Hepatocyte (in vitro differentiated cells): ENCODE results near the gene MFSD1. TPM values are rescaled to one million over a fixed set of nuclear protein-coding genes. Genes with fewer than 3 reads are reported as not detected.
A peak's percentile ranks its signal among the peaks of the same experiment; 100 is the strongest.

Source experiments
- DNase-seq: peaks from one replicate; pipeline ENCODE4 v3.0.0-alpha.2; 2016; ENCODE audit warnings: low spot score
- H2AFZ ChIP-seq: fragments of 200-600 bp; sonication (generic); 2 replicates; pipeline ENCODE4 v1.6.0; 2016; ENCODE audit warnings: antibody characterized with exemption, mild to moderate bottlenecking
- H3K27ac ChIP-seq: fragments of 200-600 bp; sonication (generic); 2 replicates; pipeline ENCODE4 v1.5.1; 2016; ENCODE audit warnings: mild to moderate bottlenecking
- H3K27me3 ChIP-seq: fragments of 200-600 bp; sonication (generic); 2 replicates; pipeline ENCODE4 v1.6.1; 2016
- H3K36me3 ChIP-seq: fragments of 200-600 bp; sonication (generic); replicated peaks from 2 replicates; pipeline ENCODE4 v1.5.1; 2016; ENCODE audit warnings: low read depth; ENCODE audit not compliant: insufficient read depth
- H3K4me1 ChIP-seq: fragments of 200-600 bp; sonication (generic); 2 replicates; pipeline ENCODE4 v1.5.1; 2016; ENCODE audit warnings: mild to moderate bottlenecking, moderate library complexity; ENCODE audit not compliant: insufficient read depth
- H3K4me2 ChIP-seq: fragments of 200-600 bp; sonication (generic); 2 replicates; pipeline ENCODE4 v1.6.0; 2016
- H3K4me3 ChIP-seq: fragments of 200-600 bp; sonication (generic); 2 replicates; pipeline ENCODE4 v1.5.1; 2016; ENCODE audit warnings: mild to moderate bottlenecking
- H3K79me2 ChIP-seq: fragments of 200-600 bp; sonication (generic); 2 replicates; pipeline ENCODE4 v1.6.0; 2017; ENCODE audit warnings: mild to moderate bottlenecking
- H3K9me2 ChIP-seq: fragments of 200-600 bp; sonication (generic); replicated peaks from 2 replicates; pipeline ENCODE4 v1.6.0; 2017; ENCODE audit warnings: mild to moderate bottlenecking; ENCODE audit not compliant: insufficient read depth
- H3K9me3 ChIP-seq: fragments of 200-600 bp; sonication (generic); 2 replicates; pipeline ENCODE4 v1.5.1; 2016; ENCODE audit warnings: low read depth, mild to moderate bottlenecking
- H4K20me1 ChIP-seq: fragments of 200-600 bp; sonication (generic); 2 replicates; pipeline ENCODE4 v1.6.0; 2016; ENCODE audit warnings: mild to moderate bottlenecking; ENCODE audit not compliant: insufficient read depth, poor library complexity, severe bottlenecking
- CTCF ChIP-seq: fragments of 200-600 bp; sonication (generic); IDR thresholded peaks from 2 replicates; pipeline ENCODE4 v1.5.1; 2016; ENCODE audit warnings: antibody characterized with exemption, mild to moderate bottlenecking; ENCODE audit not compliant: poor library complexity
- EZH2 ChIP-seq: fragments of 200-600 bp; sonication (generic); IDR thresholded peaks from 2 replicates; pipeline ENCODE4 v1.6.1; 2016; ENCODE audit warnings: antibody characterized with exemption, mild to moderate bottlenecking, borderline replicate concordance
- EZH2phosphoT487 ChIP-seq: fragments of 200-600 bp; sonication (generic); IDR thresholded peaks from one replicate; pipeline ENCODE4 v1.6.1; 2018; ENCODE audit warnings: antibody characterized with exemption, mild to moderate bottlenecking, low read depth, moderate library complexity; ENCODE audit not compliant: unreplicated experiment, severe bottlenecking
- WGBS: methylation state at CpG from one replicate; pipeline ENCODE4 v1.1.6; 2016; ENCODE audit warnings: low lambda C conversion rate; ENCODE audit errors: missing lambda C conversion rate; 5-methylcytosine and 5-hydroxymethylcytosine counted together
- polyA plus RNA-seq: library from polyadenylated mRNA; unstranded; fragments of >200 nt; fragmentation: Nextera tagmentation; extraction: Ambion mirVana; gene quantifications from 2 replicates; pipeline ENCODE4 v1.2.1, GENCODE V29; 2016
- total RNA-seq: library from RNA; depleted of rRNA; stranded (reverse); fragments of >200 nt; gene quantifications from 2 replicates; pipeline ENCODE4 v1.2.3, GENCODE V29; 2014

MFSD1 gene
- total and polyA plus RNA-seq, 2 experiments from 2014 or later: 58.6 to 74.9 TPM

- Histone ChIP-seq H3K36me3 (no peaks in the 10 kb centered on the region), H4K20me1 (no peaks in the 10 kb centered on the region), H3K4me2 (no peak overlapping the region), H3K4me1 (peaks cover 35% of the 10 kb centered on the region), H2AFZ (no peak overlapping the region), H3K9me3 (no peaks in the 10 kb centered on the region), H3K9me2 (no peaks in the 10 kb centered on the region), H3K4me3 (no peak overlapping the region), H3K27me3 (no peaks in the 10 kb centered on the region), H3K27ac (no peak overlapping the region), H3K79me2 (no peaks in the 10 kb centered on the region)
- no peak for TF ChIP-seq CTCF
- TF ChIP-seq EZH2phosphoT487: no peak
- no peak for TF ChIP-seq EZH2
- 90% methylated on average over 1 of the region's 1 CpG for WGBS
- DNase-seq: no peak
Measured at GRCh38 chr3:158766364-158766763, 35.5 kb upstream of the MFSD1 start.

- 17% methylated on average over 7 of the region's 7 CpGs for WGBS
- Histone ChIP-seq H3K4me3 (no peak overlapping the region), H3K9me3 (no peaks in the 10 kb centered on the region), H4K20me1 (no peaks in the 10 kb centered on the region), H2AFZ (no peak overlapping the region), H3K27ac (peak overlapping the region; percentile 70), H3K27me3 (no peaks in the 10 kb centered on the region), H3K4me1 (peaks cover 42% of the 10 kb centered on the region), H3K9me2 (no peaks in the 10 kb centered on the region), H3K36me3 (no peaks in the 10 kb centered on the region), H3K79me2 (no peaks in the 10 kb centered on the region), H3K4me2 (peak overlapping the region; percentile 40)
- DNase-seq: peak; percentile 49
- TF ChIP-seq EZH2phosphoT487: no peak
- TF ChIP-seq CTCF: no peak
- TF ChIP-seq EZH2: no peak
Measured at GRCh38 chr3:158768361-158768787, 33.5 kb upstream of the MFSD1 start.

GRCh38 chr3:158768881-158769543, 32.8 kb upstream of the MFSD1 start:
- Histone ChIP-seq H3K4me1 (peaks cover 42% of the 10 kb centered on the region), H3K27ac (peak overlapping the region; percentile 71), H3K36me3 (no peaks in the 10 kb centered on the region), H3K9me3 (no peaks in the 10 kb centered on the region), H3K79me2 (no peaks in the 10 kb centered on the region), H3K4me3 (no peak overlapping the region), H3K27me3 (no peaks in the 10 kb centered on the region), H2AFZ (no peak overlapping the region), H3K9me2 (no peaks in the 10 kb centered on the region), H4K20me1 (no peaks in the 10 kb centered on the region), H3K4me2 (peak overlapping the region; percentile 44)
- WGBS: 44% methylated on average over 8 of the region's 8 CpGs
- DNase-seq: peak; percentile 72
- no peak for TF ChIP-seq EZH2
- TF ChIP-seq EZH2phosphoT487: no peak
- TF ChIP-seq CTCF: no peak
